Endodermal cell (in vitro differentiated cells): ENCODE measurements around the gene LAMA1. TPM values are rescaled to one million over a fixed set of nuclear protein-coding genes. Genes with fewer than 3 reads are reported as not detected.

ENCODE experiments used
- DNase-seq: peaks from one replicate; pipeline ENCODE4 v3.0.0-alpha.2; 2017
- H3K27ac ChIP-seq: 2 replicates; pipeline ENCODE4 v1.5.1; 2013; ENCODE audit warnings: mild to moderate bottlenecking, low read depth, low read length, moderate library complexity
- H3K27me3 ChIP-seq: 2 replicates; pipeline ENCODE4 v1.6.1; 2013; ENCODE audit warnings: mild to moderate bottlenecking, low read length, moderate library complexity; ENCODE audit not compliant: insufficient read depth, control insufficient read depth, poor library complexity, severe bottlenecking
- H3K36me3 ChIP-seq: 2 replicates; pipeline ENCODE4 v1.7.0; 2013; ENCODE audit warnings: mild to moderate bottlenecking, low read length, moderate library complexity; ENCODE audit not compliant: control insufficient read depth, insufficient read depth
- H3K4me1 ChIP-seq: one replicate; pipeline ENCODE4 v1.7.0; 2013; ENCODE audit warnings: low read length; ENCODE audit not compliant: control insufficient read depth, insufficient read depth
- H3K4me3 ChIP-seq: 2 replicates; pipeline ENCODE4 v1.5.1; 2013; ENCODE audit warnings: mild to moderate bottlenecking, low read length, moderate library complexity
- H3K9ac ChIP-seq: 2 replicates; pipeline ENCODE4 v1.6.1; 2013; ENCODE audit warnings: mild to moderate bottlenecking, low read length, moderate library complexity; ENCODE audit not compliant: poor library complexity, severe bottlenecking; ENCODE audit errors: extremely low read depth
- H3K9me3 ChIP-seq: 2 replicates; pipeline ENCODE4 v1.6.1; 2013; ENCODE audit warnings: mild to moderate bottlenecking, low read length, moderate library complexity; ENCODE audit not compliant: control insufficient read depth
- H3K27ac Mint-ChIP-seq: 2 replicates; pipeline ENCODE4 v1.8.0; 2020; ENCODE audit warnings: mixed read lengths
- H3K27me3 Mint-ChIP-seq: 2 replicates; pipeline ENCODE4 v1.8.0; 2021; ENCODE audit warnings: mild to moderate bottlenecking, mixed read lengths; ENCODE audit not compliant: insufficient read depth
- H3K36me3 Mint-ChIP-seq: 2 replicates; pipeline ENCODE4 v1.8.0; 2020; ENCODE audit warnings: low read depth, mixed read lengths
- H3K4me1 Mint-ChIP-seq: 2 replicates; pipeline ENCODE4 v1.8.0; 2020; ENCODE audit warnings: mixed read lengths
- H3K4me3 Mint-ChIP-seq: 2 replicates; pipeline ENCODE4 v1.8.0; 2020; ENCODE audit warnings: mild to moderate bottlenecking, moderate library complexity, mixed read lengths
- H3K9me3 Mint-ChIP-seq: 2 replicates; pipeline ENCODE4 v1.8.0; 2020; ENCODE audit warnings: mild to moderate bottlenecking, mixed read lengths
- CTCF ChIP-seq: fragments of 200-600 bp; sonication (generic); conservative IDR thresholded peaks from 2 replicates; pipeline ENCODE4 v1.5.0; 2021; ENCODE audit warnings: antibody characterized with exemption, mild to moderate bottlenecking
- WGBS, 2 experiments: methylation state at CpG; one replicate each; pipeline versions ENCODE4 v1.1.5 to v1.1.7; 2013; ENCODE audit warnings: missing lambda C conversion rate in 2 of 2, mixed read lengths in 1 of 2; ENCODE audit not compliant: insufficient coverage in 1 of 2, insufficient read length in 1 of 2; 5-methylcytosine and 5-hydroxymethylcytosine counted together
- total RNA-seq, 2 donors: library from RNA; stranded (reverse); fragmentation: NEBNext Ultra II Directional in 1 of 2; extraction: Animal tissue kit (Norgen Biotek cat#: 25700) in 1 of 2; gene quantifications; 2 replicates in 1 of 2; 3 replicates in 1 of 2; pipeline ENCODE4 v1.2.1, GENCODE V29; 2021

The LAMA1 gene
- total RNA-seq, 2 donors from 2014 or later = 198 to 316 TPM

- Histone ChIP-seq H3K9ac (no peak overlapping the region), H3K4me1 (peaks cover 7% of the 10 kb centered on the region), H3K36me3 (no peaks in the 10 kb centered on the region), H3K4me3 (no peak overlapping the region), H3K27me3 (no peaks in the 10 kb centered on the region), H3K9me3 (no peaks in the 10 kb centered on the region), H3K27ac (no peak overlapping the region)
- Mint-ChIP-seq H3K27ac (peak overlapping the region; percentile 70), H3K4me1 (peaks cover 17% of the 10 kb centered on the region), H3K27me3 (no peaks in the 10 kb centered on the region), H3K9me3 (peaks cover 2% of the 10 kb centered on the region), H3K36me3 (no peaks in the 10 kb centered on the region), H3K4me3 (no peak overlapping the region)
- DNase-seq = no peak
- no peak for TF ChIP-seq CTCF
- 83 to 94% methylated on average over 1 to 2 of the region's 2 CpGs for WGBS, 2 experiments
Measured at GRCh38 chr18:6927153-6927552, 190.4 kb downstream of the LAMA1 start.

- WGBS, 2 experiments = 88% methylated on average over 1 of the region's 1 CpG; no CpG with 5 or more reads in 1 of the 2 experiments
- H3K4me1 ChIP-seq = peaks cover 7% of the 10 kb centered on the region
- H3K9ac ChIP-seq = no peak overlapping the region
- H3K9me3 ChIP-seq = no peaks in the 10 kb centered on the region
- H3K36me3 ChIP-seq = no peaks in the 10 kb centered on the region
- no peaks in the 10 kb centered on the region for H3K27me3 ChIP-seq
- Mint-ChIP-seq H3K4me1 (peaks cover 22% of the 10 kb centered on the region), H3K9me3 (peaks cover 2% of the 10 kb centered on the region), H3K4me3 (no peak overlapping the region), H3K36me3 (no peaks in the 10 kb centered on the region), H3K27me3 (no peaks in the 10 kb centered on the region), H3K27ac (no peak overlapping the region)
- no peak overlapping the region for H3K4me3 ChIP-seq
- no peak for DNase-seq
- no peak for TF ChIP-seq CTCF
- H3K27ac ChIP-seq = no peak overlapping the region
Measured at GRCh38 chr18:6923220-6923619, 194.4 kb downstream of the LAMA1 start.

- Histone ChIP-seq H3K9ac (no peak overlapping the region), H3K27me3 (no peaks in the 10 kb centered on the region), H3K9me3 (no peaks in the 10 kb centered on the region), H3K36me3 (no peaks in the 10 kb centered on the region), H3K4me3 (no peak overlapping the region), H3K4me1 (peaks cover 7% of the 10 kb centered on the region), H3K27ac (no peak overlapping the region)
- peaks cover 2% of the 10 kb centered on the region for H3K9me3 Mint-ChIP-seq
- peaks cover 15% of the 10 kb centered on the region for H3K4me1 Mint-ChIP-seq
- no peak overlapping the region for H3K4me3 Mint-ChIP-seq
- no peaks in the 10 kb centered on the region for H3K27me3 Mint-ChIP-seq
- no peak for DNase-seq
- H3K36me3 Mint-ChIP-seq = no peaks in the 10 kb centered on the region
- TF ChIP-seq CTCF = peak; percentile 41
- H3K27ac Mint-ChIP-seq = no peak overlapping the region
Measured at GRCh38 chr18:6921571-6921970, 196.0 kb downstream of the LAMA1 start.
